ENCODE measurements around the gene SLC24A3. TPM values are rescaled to one million over a fixed set of nuclear protein-coding genes. Genes with fewer than 3 reads are reported as not detected.

Gene SLC24A3
- total RNA-seq, 1 donor from 2014 or later: 0.21 TPM

DNA sequence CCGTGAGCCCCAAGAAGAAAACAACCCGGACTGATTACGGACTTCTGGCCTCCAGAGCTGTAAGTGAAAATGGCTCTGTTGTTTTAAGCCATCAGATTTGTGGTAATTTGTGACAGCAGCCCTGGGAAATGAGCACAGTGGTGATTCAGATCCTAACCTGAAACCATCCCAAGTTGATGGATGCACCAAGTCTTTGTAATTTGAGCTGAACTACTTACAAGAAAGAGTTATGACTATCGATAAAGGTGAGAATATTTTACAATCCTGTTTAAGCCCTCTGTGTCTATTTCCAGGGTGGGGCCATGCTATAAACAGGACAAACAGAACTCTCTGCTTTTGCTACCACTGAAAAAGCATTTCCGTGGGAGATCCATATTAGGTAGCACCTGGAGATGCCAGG, 526.5 kb downstream of the SLC24A3 start:
- Histone ChIP-seq H3K36me3 (no peaks in the 10 kb centered on the region), H3K4me1 (no peaks in the 10 kb centered on the region), H3K9me3 (ENCODE audit: low read depth) (no peaks in the 10 kb centered on the region), H3K4me2 (no peak overlapping the region), H3F3A (ENCODE audit: low read depth) (no peaks in the 10 kb centered on the region), H2AFZ (replicated peaks) (no peak overlapping the region), H3K9ac (no peak overlapping the region), H4K20me1 (ENCODE audit: low read depth) (no peaks in the 10 kb centered on the region), H3K79me2 (ENCODE audit: low read depth) (no peaks in the 10 kb centered on the region), H3K4me3 (no peak overlapping the region), H3K27me3 (no peaks in the 10 kb centered on the region), H3K27ac (no peak overlapping the region)
- Mint-ChIP-seq H3K4me1 (peaks cover 29% of the 10 kb centered on the region), H3K27me3 (ENCODE audit: insufficient read depth, low read depth) (no peaks in the 10 kb centered on the region), H3K36me3 (no peaks in the 10 kb centered on the region), H3K9me3 (no peaks in the 10 kb centered on the region), H3K4me3 (no peak overlapping the region), H3K27ac (no peak overlapping the region)
- TF ChIP-seq EZH2phosphoT487 (IDR thresholded peaks at IDR 0.05) (no peak), EZH2 (IDR thresholded peaks at IDR 0.05) (no peak)
- TF ChIP-seq, protein P1, sequence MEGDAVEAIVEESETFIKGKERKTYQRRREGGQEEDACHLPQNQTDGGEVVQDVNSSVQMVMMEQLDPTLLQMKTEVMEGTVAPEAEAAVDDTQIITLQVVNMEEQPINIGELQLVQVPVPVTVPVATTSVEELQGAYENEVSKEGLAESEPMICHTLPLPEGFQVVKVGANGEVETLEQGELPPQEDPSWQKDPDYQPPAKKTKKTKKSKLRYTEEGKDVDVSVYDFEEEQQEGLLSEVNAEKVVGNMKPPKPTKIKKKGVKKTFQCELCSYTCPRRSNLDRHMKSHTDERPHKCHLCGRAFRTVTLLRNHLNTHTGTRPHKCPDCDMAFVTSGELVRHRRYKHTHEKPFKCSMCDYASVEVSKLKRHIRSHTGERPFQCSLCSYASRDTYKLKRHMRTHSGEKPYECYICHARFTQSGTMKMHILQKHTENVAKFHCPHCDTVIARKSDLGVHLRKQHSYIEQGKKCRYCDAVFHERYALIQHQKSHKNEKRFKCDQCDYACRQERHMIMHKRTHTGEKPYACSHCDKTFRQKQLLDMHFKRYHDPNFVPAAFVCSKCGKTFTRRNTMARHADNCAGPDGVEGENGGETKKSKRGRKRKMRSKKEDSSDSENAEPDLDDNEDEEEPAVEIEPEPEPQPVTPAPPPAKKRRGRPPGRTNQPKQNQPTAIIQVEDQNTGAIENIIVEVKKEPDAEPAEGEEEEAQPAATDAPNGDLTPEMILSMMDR (IDR thresholded peaks at IDR 0.05): no peak
- no peak for DNase-seq (ENCODE audit: low spot score)

DNA sequence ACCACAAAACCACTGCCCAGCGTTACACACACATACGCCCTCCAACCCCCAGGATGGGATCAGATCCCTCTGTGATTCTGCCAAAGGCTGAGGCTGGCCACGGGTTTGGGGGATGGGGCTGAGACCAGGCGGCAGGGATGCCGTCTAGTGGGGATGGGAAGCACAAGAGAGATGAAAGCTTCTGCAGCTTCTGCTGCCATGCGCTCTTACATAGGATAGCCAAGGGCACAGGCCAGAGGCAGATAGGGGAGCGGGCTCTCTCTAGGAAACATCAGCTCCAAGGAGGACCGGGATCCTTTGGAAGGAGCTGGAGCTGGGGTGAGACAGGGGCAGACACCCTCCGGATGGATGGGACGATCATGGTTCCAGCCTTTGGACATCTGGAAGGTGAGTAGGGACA, 526.9 kb downstream of the SLC24A3 start:
- Mint-ChIP-seq H3K27ac (no peak overlapping the region), H3K4me3 (no peak overlapping the region), H3K4me1 (peaks cover 26% of the 10 kb centered on the region), H3K27me3 (ENCODE audit: insufficient read depth, low read depth) (no peaks in the 10 kb centered on the region), H3K36me3 (no peaks in the 10 kb centered on the region), H3K9me3 (no peaks in the 10 kb centered on the region)
- DNase-seq (ENCODE audit: low spot score): no peak
- no peaks in the 10 kb centered on the region for H3K9me3 ChIP-seq (ENCODE audit: low read depth)
- H2AFZ ChIP-seq (replicated peaks): no peak overlapping the region
- no peaks in the 10 kb centered on the region for H3K27me3 ChIP-seq
- no peaks in the 10 kb centered on the region for H3F3A ChIP-seq (ENCODE audit: low read depth)
- no peaks in the 10 kb centered on the region for H4K20me1 ChIP-seq (ENCODE audit: low read depth)
- no peaks in the 10 kb centered on the region for H3K4me1 ChIP-seq
- H3K9ac ChIP-seq: no peak overlapping the region
- no peaks in the 10 kb centered on the region for H3K79me2 ChIP-seq (ENCODE audit: low read depth)
- H3K27ac ChIP-seq: no peak overlapping the region
- H3K36me3 ChIP-seq: no peaks in the 10 kb centered on the region
- H3K4me3 ChIP-seq: no peak overlapping the region
- H3K4me2 ChIP-seq: no peak overlapping the region
- TF ChIP-seq EZH2 (IDR thresholded peaks at IDR 0.05): no peak
- TF ChIP-seq, protein P1 (IDR thresholded peaks at IDR 0.05): no peak
- TF ChIP-seq EZH2phosphoT487 (IDR thresholded peaks at IDR 0.05): no peak

DNA sequence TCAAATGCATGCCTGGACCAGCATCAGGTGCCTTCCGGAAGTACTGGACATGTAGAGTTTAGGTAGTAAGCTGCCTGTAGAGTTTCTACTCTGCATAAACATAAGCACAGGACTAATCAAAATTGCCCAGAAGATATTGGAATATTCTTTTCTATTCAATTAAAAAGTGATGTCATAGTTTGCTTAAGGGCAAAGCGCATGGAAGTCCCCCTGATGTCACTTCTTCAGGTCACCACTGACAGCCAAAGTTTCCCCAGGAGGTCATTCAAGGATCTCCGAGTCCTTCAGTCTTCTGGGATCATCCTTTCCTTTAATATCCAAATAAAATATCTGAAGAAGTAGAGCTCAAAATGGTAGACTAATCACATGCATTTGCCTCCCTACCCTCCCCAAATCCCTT, 528.1 kb downstream of the SLC24A3 start:
- Histone ChIP-seq H3K36me3 (no peaks in the 10 kb centered on the region), H2AFZ (replicated peaks) (no peak overlapping the region), H3F3A (ENCODE audit: low read depth) (no peaks in the 10 kb centered on the region), H3K9ac (no peak overlapping the region), H3K4me1 (no peaks in the 10 kb centered on the region), H3K4me3 (no peak overlapping the region), H4K20me1 (ENCODE audit: low read depth) (no peaks in the 10 kb centered on the region), H3K79me2 (ENCODE audit: low read depth) (no peaks in the 10 kb centered on the region), H3K27ac (no peak overlapping the region), H3K9me3 (ENCODE audit: low read depth) (no peaks in the 10 kb centered on the region), H3K27me3 (no peaks in the 10 kb centered on the region), H3K4me2 (no peak overlapping the region)
- Mint-ChIP-seq H3K4me1 (peaks cover 14% of the 10 kb centered on the region), H3K4me3 (no peak overlapping the region), H3K27me3 (ENCODE audit: insufficient read depth, low read depth) (no peaks in the 10 kb centered on the region), H3K27ac (no peak overlapping the region), H3K36me3 (no peaks in the 10 kb centered on the region), H3K9me3 (peaks cover 2% of the 10 kb centered on the region)
- no peak for TF ChIP-seq EZH2 (IDR thresholded peaks at IDR 0.05)
- no peak for TF ChIP-seq EZH2phosphoT487 (IDR thresholded peaks at IDR 0.05)
- TF ChIP-seq, protein P1 (IDR thresholded peaks at IDR 0.05): no peak
- no peak for DNase-seq (ENCODE audit: low spot score)
